ENCODE results near the gene SIRPA. TPM values are rescaled to one million over a fixed set of nuclear protein-coding genes. Genes with fewer than 3 reads are reported as not detected.

The SIRPA gene
- total RNA-seq, 1 experiment from 2014 or later: 6.0 TPM

- no peak overlapping the region for H3K56ac ChIP-seq (ENCODE audit: insufficient read length, low read depth, low read length)
- H3K4me3 Mint-ChIP-seq: peak overlapping the region in 1 of 2 experiments; percentile 47; a peak in 2 of 5 replicates
- H2BK120ac ChIP-seq (ENCODE audit: low read depth, low read length, poor library complexity, severe bottlenecking): no peak overlapping the region
- H3K27me3 ChIP-seq (ENCODE audit: insufficient read depth, low read length): no peaks in the 10 kb centered on the region; the same call in 1 of the 2 replicates
- TF ChIP-seq, protein P1, sequence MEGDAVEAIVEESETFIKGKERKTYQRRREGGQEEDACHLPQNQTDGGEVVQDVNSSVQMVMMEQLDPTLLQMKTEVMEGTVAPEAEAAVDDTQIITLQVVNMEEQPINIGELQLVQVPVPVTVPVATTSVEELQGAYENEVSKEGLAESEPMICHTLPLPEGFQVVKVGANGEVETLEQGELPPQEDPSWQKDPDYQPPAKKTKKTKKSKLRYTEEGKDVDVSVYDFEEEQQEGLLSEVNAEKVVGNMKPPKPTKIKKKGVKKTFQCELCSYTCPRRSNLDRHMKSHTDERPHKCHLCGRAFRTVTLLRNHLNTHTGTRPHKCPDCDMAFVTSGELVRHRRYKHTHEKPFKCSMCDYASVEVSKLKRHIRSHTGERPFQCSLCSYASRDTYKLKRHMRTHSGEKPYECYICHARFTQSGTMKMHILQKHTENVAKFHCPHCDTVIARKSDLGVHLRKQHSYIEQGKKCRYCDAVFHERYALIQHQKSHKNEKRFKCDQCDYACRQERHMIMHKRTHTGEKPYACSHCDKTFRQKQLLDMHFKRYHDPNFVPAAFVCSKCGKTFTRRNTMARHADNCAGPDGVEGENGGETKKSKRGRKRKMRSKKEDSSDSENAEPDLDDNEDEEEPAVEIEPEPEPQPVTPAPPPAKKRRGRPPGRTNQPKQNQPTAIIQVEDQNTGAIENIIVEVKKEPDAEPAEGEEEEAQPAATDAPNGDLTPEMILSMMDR (conservative IDR thresholded peaks at IDR 0.05): no peak
- H3K14ac ChIP-seq (ENCODE audit: insufficient read depth, low read length): no peak overlapping the region
- no peak overlapping the region for H2BK20ac ChIP-seq (ENCODE audit: low read depth, low read length, poor library complexity, severe bottlenecking)
- WGBS (ENCODE audit: extremely low coverage, insufficient read length, low lambda C conversion rate): no CpG with 5 or more reads among the region's 11 CpGs
- no peak overlapping the region for H3K4ac ChIP-seq (ENCODE audit: low read depth, low read length)
- H3K27ac ChIP-seq (ENCODE audit: insufficient read length, low read depth, low read length): no peak overlapping the region
- H3K4me1 ChIP-seq (ENCODE audit: insufficient read depth, low read length): peaks cover 2% of the 10 kb centered on the region; the same call in 1 of the 2 replicates
- H3K9me3 Mint-ChIP-seq: no peaks in the 10 kb centered on the region; a peak in 2 of 5 replicates
- H3K4me1 Mint-ChIP-seq: peaks cover 69 to 81% of the 10 kb centered on the region in 2 experiments
- DNase-seq: no peak
- H4K20me1 ChIP-seq (ENCODE audit: control insufficient read depth, insufficient read depth, insufficient read length): no peaks in the 10 kb centered on the region
- no peak overlapping the region for H4K8ac ChIP-seq (replicated peaks; ENCODE audit: insufficient read length, low read depth, low read length)
- H3K23me2 ChIP-seq (ENCODE audit: insufficient read length, low read depth, low read length, poor library complexity, severe bottlenecking): peaks cover 7% of the 10 kb centered on the region
- H3K23ac ChIP-seq (ENCODE audit: insufficient read length, low read depth, low read length): no peak overlapping the region
- no peak overlapping the region for H2AFZ ChIP-seq (ENCODE audit: low read length)
- no peak overlapping the region for H2BK15ac ChIP-seq (ENCODE audit: low read depth, low read length)
- no peaks in the 10 kb centered on the region for H3K36me3 Mint-ChIP-seq (ENCODE audit: insufficient read depth in 1 of 3, low read depth in 3 of 3)
- no peak overlapping the region for H3K27ac Mint-ChIP-seq
- H3K27me3 Mint-ChIP-seq (ENCODE audit: low read depth): peaks cover 29% of the 10 kb centered on the region
- H3K4me2 ChIP-seq (ENCODE audit: insufficient read depth, insufficient read length, low read length): no peak overlapping the region
- no peak overlapping the region for H3T11ph ChIP-seq (ENCODE audit: low read length)
- no peak overlapping the region for H3K9ac ChIP-seq (ENCODE audit: extremely low read depth, insufficient read length, low read length)
- no peaks in the 10 kb centered on the region for H3K79me1 ChIP-seq (ENCODE audit: insufficient read depth, low read depth, low read length, poor library complexity, severe bottlenecking)
- H3K79me2 ChIP-seq (ENCODE audit: insufficient read depth, low read length): no peaks in the 10 kb centered on the region
- no peak overlapping the region for H2AK5ac ChIP-seq (ENCODE audit: insufficient read length, low read length)
- no peak overlapping the region for H2BK5ac ChIP-seq (ENCODE audit: insufficient read length, low read length)
- H4K5ac ChIP-seq (ENCODE audit: insufficient read length, low read depth, low read length): no peak overlapping the region
- no peaks in the 10 kb centered on the region for H3K9me3 ChIP-seq (ENCODE audit: control insufficient read depth, low read depth, low read length)
- H3K18ac ChIP-seq (ENCODE audit: insufficient read length, low read depth, low read length): no peak overlapping the region
- no peak overlapping the region for H2BK12ac ChIP-seq (ENCODE audit: insufficient read length, low read depth, low read length)
- no peak overlapping the region for H4K91ac ChIP-seq (ENCODE audit: insufficient read length, low read depth, low read length)
These were observed 56.4 kb downstream of the SIRPA start for GRCh38 chr20:1951436-1952115.

Measured in H9 (cell line).